LNCaP clone FGC (cell line): ENCODE data around the gene PACS2.

Experiments
- DNase-seq: peaks from one replicate; pipeline ENCODE4 v3.0.0-alpha.2; 2011; ENCODE audit warnings: low read depth
- H3K4me3 ChIP-seq: 2 replicates; pipeline ENCODE4 v1.5.1; 2011; ENCODE audit warnings: mild to moderate bottlenecking, low read depth, low read length, control low read depth
- CTCF ChIP-seq: IDR thresholded peaks from 2 replicates; pipeline ENCODE4 v1.5.1; 2012; ENCODE audit warnings: mild to moderate bottlenecking; ENCODE audit not compliant: control insufficient read depth, insufficient read depth; ENCODE audit errors: extremely low read depth

Gene PACS2

GRCh38 chr14:105430565-105430964 is 116.0 kb downstream of the PACS2 start:
- no peak for DNase-seq
- TF ChIP-seq CTCF = no peak

GRCh38 chr14:105431256-105431655 is 116.7 kb downstream of the PACS2 start:
- DNase-seq = no peak
- H3K4me3 ChIP-seq = no peak overlapping the region
- no peak for TF ChIP-seq CTCF

More at GRCh38 chr14:105430565-105430964, 116.0 kb downstream of the PACS2 start:
- no peak overlapping the region for H3K4me3 ChIP-seq

- TF ChIP-seq CTCF = no peak
- no peak overlapping the region for H3K4me3 ChIP-seq
- no peak for DNase-seq
Measured at GRCh38 chr14:105432657-105433056, 118.1 kb downstream of the PACS2 start.

- H3K4me3 ChIP-seq = no peak overlapping the region
- no peak for DNase-seq
- no peak for TF ChIP-seq CTCF
Measured at GRCh38 chr14:105433161-105433605, 118.6 kb downstream of the PACS2 start.

- TF ChIP-seq CTCF = no peak
- H3K4me3 ChIP-seq = no peak overlapping the region
- no peak for DNase-seq
Measured at GRCh38 chr14:105436402-105436801, 121.9 kb downstream of the PACS2 start.

- no peak for DNase-seq
- TF ChIP-seq CTCF = no peak
- H3K4me3 ChIP-seq = no peak overlapping the region
Measured at GRCh38 chr14:105436891-105437722, 122.6 kb downstream of the PACS2 start.
